Coronary artery (tissue), 2 donors: ENCODE results near the gene KCNMA1.

ENCODE experiments used
- DNase-seq: peaks from one replicate; pipeline ENCODE4 v3.0.0-alpha.2; 2017; ENCODE audit warnings: low spot score
- H3K27ac ChIP-seq, 2 donors: fragments of 200-600 bp; sonication (generic); one replicate each; pipeline ENCODE4 v1.5.1; 2016 to 2019
- H3K4me3 ChIP-seq: fragments of 200-600 bp; sonication (generic); 2 replicates; pipeline ENCODE4 v1.5.1; 2016; ENCODE audit warnings: mild to moderate bottlenecking, moderate library complexity
- TF ChIP-seq, protein P1 (sequence below): fragments of 200-600 bp; sonication (generic); IDR thresholded peaks from one replicate; pipeline ENCODE4 v1.5.1; 2019; ENCODE audit warnings: antibody characterized with exemption

Gene KCNMA1

GRCh38 chr10:77229704-77230103 lies 407.9 kb downstream of the KCNMA1 start:
- TF ChIP-seq, protein P1, sequence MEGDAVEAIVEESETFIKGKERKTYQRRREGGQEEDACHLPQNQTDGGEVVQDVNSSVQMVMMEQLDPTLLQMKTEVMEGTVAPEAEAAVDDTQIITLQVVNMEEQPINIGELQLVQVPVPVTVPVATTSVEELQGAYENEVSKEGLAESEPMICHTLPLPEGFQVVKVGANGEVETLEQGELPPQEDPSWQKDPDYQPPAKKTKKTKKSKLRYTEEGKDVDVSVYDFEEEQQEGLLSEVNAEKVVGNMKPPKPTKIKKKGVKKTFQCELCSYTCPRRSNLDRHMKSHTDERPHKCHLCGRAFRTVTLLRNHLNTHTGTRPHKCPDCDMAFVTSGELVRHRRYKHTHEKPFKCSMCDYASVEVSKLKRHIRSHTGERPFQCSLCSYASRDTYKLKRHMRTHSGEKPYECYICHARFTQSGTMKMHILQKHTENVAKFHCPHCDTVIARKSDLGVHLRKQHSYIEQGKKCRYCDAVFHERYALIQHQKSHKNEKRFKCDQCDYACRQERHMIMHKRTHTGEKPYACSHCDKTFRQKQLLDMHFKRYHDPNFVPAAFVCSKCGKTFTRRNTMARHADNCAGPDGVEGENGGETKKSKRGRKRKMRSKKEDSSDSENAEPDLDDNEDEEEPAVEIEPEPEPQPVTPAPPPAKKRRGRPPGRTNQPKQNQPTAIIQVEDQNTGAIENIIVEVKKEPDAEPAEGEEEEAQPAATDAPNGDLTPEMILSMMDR, result no peak
- H3K27ac ChIP-seq, result no peak overlapping the region
- DNase-seq, result no peak
- H3K4me3 ChIP-seq, result no peak overlapping the region

GRCh38 chr10:77228559-77228958 lies 409.0 kb downstream of the KCNMA1 start:
- H3K27ac ChIP-seq, result no peak overlapping the region
- TF ChIP-seq, protein P1, result no peak
- no peak overlapping the region for H3K4me3 ChIP-seq
- no peak for DNase-seq

GRCh38 chr10:77226853-77227565 lies 410.6 kb downstream of the KCNMA1 start:
- H3K4me3 ChIP-seq, result no peak overlapping the region
- H3K27ac ChIP-seq, result no peak overlapping the region
- DNase-seq, result no peak
- TF ChIP-seq, protein P1, result no peak

- no peak for DNase-seq
- H3K4me3 ChIP-seq, result no peak overlapping the region
- TF ChIP-seq, protein P1, result no peak
- no peak overlapping the region for H3K27ac ChIP-seq
Observed at GRCh38 chr10:77226452-77226851, 411.2 kb downstream of the KCNMA1 start.

GRCh38 chr10:77226020-77226419 lies 411.6 kb downstream of the KCNMA1 start:
- Histone ChIP-seq H3K4me3 (no peak overlapping the region), H3K27ac (no peak overlapping the region)
- TF ChIP-seq, protein P1, result no peak
- DNase-seq, result no peak

- DNase-seq, result no peak
- H3K27ac ChIP-seq, result no peak overlapping the region
- no peak overlapping the region for H3K4me3 ChIP-seq
- TF ChIP-seq, protein P1, result no peak
Observed at GRCh38 chr10:77223526-77224460, 413.8 kb downstream of the KCNMA1 start.
